B cell (primary cell): Measurements from ENCODE around the gene FURIN. TPM values are rescaled to one million over a fixed set of nuclear protein-coding genes. Genes with fewer than 3 reads are reported as not detected.

ENCODE experiments used
- ATAC-seq: fragments of 200-7000 bp; cut with Tn5 transposase; one replicate; pipeline ENCODE4 v1.10.0; 2021; ENCODE audit warnings: low read depth, mild to moderate bottlenecking, moderate number of reproducible peaks, moderate library complexity
- CTCF ChIA-PET: fragments of 350-600 bp; sonication (Branson Sonifier 250); formaldehyde crosslinking; loops from one replicate; lab custom pipeline; 2021; ENCODE audit warnings: antibody characterized with exemption, inconsistent platforms; lab: Charles Lee
- POLR2A ChIA-PET: fragments of 350-600 bp; sonication (Branson Sonifier 250); formaldehyde crosslinking; loops from one replicate; lab custom pipeline; 2021; ENCODE audit warnings: antibody characterized with exemption; lab: Charles Lee
- DNase-seq: peaks from one replicate; pipeline ENCODE4 v3.0.0; 2013
- H2AFZ ChIP-seq: 2 replicates; pipeline ENCODE4 v1.6.1; 2012; ENCODE audit warnings: mild to moderate bottlenecking, low read depth, low read length; ENCODE audit not compliant: insufficient read depth, poor library complexity, severe bottlenecking
- H3K27ac ChIP-seq, 2 donors: 1 replicate in 1 of 2; 2 replicates in 1 of 2; pipeline ENCODE4 v1.5.1; 2012 to 2013; ENCODE audit warnings: low read length in 2 of 2, mild to moderate bottlenecking in 2 of 2, moderate library complexity in 1 of 2
- H3K27me3 ChIP-seq, 4 experiments: fragments of 200-600 bp in 1 of 4; sonication (generic) in 1 of 4; replicated peaks in 1 of 4; 1 replicate in 2 of 4; 2 replicates in 2 of 4; pipeline versions ENCODE4 v1.6.1 to v1.7.0; 2013 to 2016; ENCODE audit warnings: low read length in 3 of 4, mild to moderate bottlenecking in 2 of 4, mixed read lengths in 1 of 4, moderate library complexity in 1 of 4; ENCODE audit not compliant: insufficient read depth in 4 of 4, control insufficient read depth in 3 of 4; ENCODE audit errors: control extremely low read depth in 1 of 4
- H3K36me3 ChIP-seq, 2 experiments: replicated peaks in 1 of 2; 1 replicate in 1 of 2; 2 replicates in 1 of 2; pipeline versions ENCODE4 v1.6.1 to v1.7.1; 2013; ENCODE audit warnings: low read length in 1 of 2; ENCODE audit not compliant: insufficient read depth in 2 of 2, control insufficient read depth in 1 of 2; ENCODE audit errors: control extremely low read depth in 1 of 2, extremely low read depth in 1 of 2
- H3K4me1 ChIP-seq, 2 donors: fragments of 200-600 bp in 1 of 2; sonication (generic) in 1 of 2; 1 replicate in 1 of 2; 2 replicates in 1 of 2; pipeline versions ENCODE4 v1.5.1 to v1.6.1; 2013 to 2017; ENCODE audit warnings: low read length in 2 of 2; ENCODE audit not compliant: control insufficient read depth in 2 of 2, insufficient read depth in 2 of 2
- H3K4me2 ChIP-seq: replicated peaks from 2 replicates; pipeline ENCODE3; 2012; ENCODE audit warnings: mild to moderate bottlenecking, low read depth, low read length; ENCODE audit not compliant: poor library complexity, severe bottlenecking
- H3K4me3 ChIP-seq, 5 experiments: fragments of 200-600 bp in 1 of 5; sonication (generic) in 1 of 5; 1 replicate in 3 of 5; 2 replicates in 2 of 5; pipeline versions ENCODE4 v1.5.1 to v1.7.0; 2011 to 2016; ENCODE audit warnings: low read length in 4 of 5, mild to moderate bottlenecking in 4 of 5, low read depth in 2 of 5, control low read depth in 1 of 5, moderate library complexity in 1 of 5; ENCODE audit not compliant: insufficient read depth in 1 of 5; ENCODE audit errors: control extremely low read depth in 1 of 5, extremely low read depth in 1 of 5
- H3K79me2 ChIP-seq: fragments of 200-600 bp; sonication (generic); one replicate; pipeline ENCODE4 v1.6.0; 2016; ENCODE audit warnings: low read length; ENCODE audit not compliant: control insufficient read depth, insufficient read depth
- H3K9ac ChIP-seq: fragments of 200-600 bp; sonication (generic); 2 replicates; pipeline ENCODE4 v1.6.1; 2017; ENCODE audit warnings: mild to moderate bottlenecking, low read length, moderate library complexity
- H3K9me3 ChIP-seq, 3 donors: one replicate each; pipeline versions ENCODE4 v1.6.1 to v1.7.1; 2013; ENCODE audit warnings: low read length in 2 of 3; ENCODE audit not compliant: control insufficient read depth in 2 of 3, insufficient read depth in 1 of 3; ENCODE audit errors: control extremely low read depth in 1 of 3
- H4K20me1 ChIP-seq: 2 replicates; pipeline ENCODE4 v1.6.0; 2012; ENCODE audit warnings: mild to moderate bottlenecking, low read length; ENCODE audit not compliant: insufficient read depth, control insufficient read depth, poor library complexity, severe bottlenecking
- H3K27ac Mint-ChIP-seq: one replicate; pipeline ENCODE4 v1.8.0; 2021; ENCODE audit warnings: mixed read lengths
- H3K27me3 Mint-ChIP-seq: one replicate; pipeline ENCODE4 v1.8.0; 2021; ENCODE audit warnings: mixed read lengths
- H3K4me1 Mint-ChIP-seq: one replicate; pipeline ENCODE4 v1.8.0; 2021; ENCODE audit warnings: mixed read lengths
- H3K4me3 Mint-ChIP-seq: one replicate; pipeline ENCODE4 v1.8.0; 2021; ENCODE audit warnings: mixed read lengths
- H3K9me3 Mint-ChIP-seq: one replicate; pipeline ENCODE4 v1.8.0; 2022; ENCODE audit warnings: mixed read lengths; ENCODE audit not compliant: insufficient read depth
- CTCF ChIP-seq: fragments of 200-600 bp; IDR thresholded peaks from one replicate; pipeline ENCODE4 v1.8.0; 2022; ENCODE audit warnings: antibody characterized with exemption, mild to moderate bottlenecking
- EZH2 ChIP-seq: IDR thresholded peaks from 2 replicates; pipeline ENCODE4 v1.6.1; 2012; ENCODE audit warnings: borderline replicate concordance, low read depth, mild to moderate bottlenecking, moderate library complexity, low read length; ENCODE audit not compliant: insufficient read depth, poor library complexity, severe bottlenecking
- WGBS: methylation state at CpG from one replicate; pipeline ENCODE4 v1.1.5; 2013; ENCODE audit warnings: missing lambda C conversion rate; ENCODE audit not compliant: insufficient coverage; 5-methylcytosine and 5-hydroxymethylcytosine counted together
- intact Hi-C: fragments of 100-400 bp; cut with micrococcal nuclease; formaldehyde crosslinking; loops from one replicate; pipeline ENCODE4 v1.10.0; 2022
- polyA plus RNA-seq: library from polyadenylated mRNA; depleted of rRNA; stranded (reverse); fragments of >200 nt; gene quantifications from 2 replicates; pipeline ENCODE4 v1.2.3, GENCODE V29; 2012
- total RNA-seq, 2 donors: library from RNA; stranded (reverse); fragments of 120-200 nt in 1 of 2; gene quantifications; 1 replicate in 1 of 2; 2 replicates in 1 of 2; pipeline versions ENCODE4 v1.2.3 to v1.2.4, GENCODE V29; 2013 to 2022

The FURIN gene
- total and polyA plus RNA-seq, 2 donors (not counting 1 experiment from before 2014, with no cell fraction given), result 31.6 to 66.7 TPM

GRCh38 chr15:90859234-90860131 is 8.9 kb upstream of the FURIN start:
- Histone ChIP-seq H3K4me2 (no peak overlapping the region), H3K9me3 (no peaks in the 10 kb centered on the region), H3K4me3 (no peak overlapping the region), H2AFZ (no peak overlapping the region), H3K36me3 (no peaks in the 10 kb centered on the region), H3K4me1 (peaks cover 37 to 48% of the 10 kb centered on the region in 2 donors), H3K79me2 (no peaks in the 10 kb centered on the region), H4K20me1 (no peaks in the 10 kb centered on the region), H3K27me3 (no peaks in the 10 kb centered on the region), H3K27ac (no peak overlapping the region), H3K9ac (no peak overlapping the region)
- Mint-ChIP-seq H3K4me3 (no peak overlapping the region), H3K27me3 (no peaks in the 10 kb centered on the region), H3K27ac (peak overlapping the region; percentile 79), H3K9me3 (no peaks in the 10 kb centered on the region), H3K4me1 (peaks cover 48% of the 10 kb centered on the region)
- ATAC-seq (no peak), DNase-seq (no peak)
- ChIA-PET POLR2A (interaction anchor here (0.6 to 0.8 kb wide), 4 partner anchors 41 to 76 kb away, joined by 3 to 6 read pairs (median 4); partner anchors contain the start of gene UNC45A), CTCF (interaction anchor here (1.0 to 1.4 kb wide), 3 partner anchors 15 to 211 kb away, joined by 3 to 4 read pairs (median 4); no protein-coding TSS in a partner anchor)
- TF ChIP-seq EZH2 (no peak), CTCF (no peak)
- intact Hi-C loops, result no loop called here
- WGBS, result 85% methylated on average over 7 of the region's 10 CpGs

GRCh38 chr15:90860450-90860849 is 7.9 kb upstream of the FURIN start:
- DNase-seq, result no peak
- Histone ChIP-seq H3K9ac (no peak overlapping the region), H3K9me3 (no peaks in the 10 kb centered on the region), H3K4me2 (no peak overlapping the region), H3K79me2 (no peaks in the 10 kb centered on the region), H4K20me1 (no peaks in the 10 kb centered on the region), H2AFZ (no peak overlapping the region), H3K27me3 (no peaks in the 10 kb centered on the region), H3K27ac (no peak overlapping the region), H3K4me1 (peaks cover 28 to 38% of the 10 kb centered on the region in 2 donors), H3K36me3 (no peaks in the 10 kb centered on the region), H3K4me3 (no peak overlapping the region)
- ChIA-PET CTCF (interaction anchor here (1.4 kb wide), 1 partner anchor 16 kb away, joined by 4 read pairs; no protein-coding TSS in a partner anchor), POLR2A (no interaction called here)
- Mint-ChIP-seq H3K9me3 (no peaks in the 10 kb centered on the region), H3K27me3 (no peaks in the 10 kb centered on the region), H3K27ac (no peak overlapping the region), H3K4me3 (no peak overlapping the region), H3K4me1 (peaks cover 38% of the 10 kb centered on the region)
- ATAC-seq, result no peak
- no peak for TF ChIP-seq CTCF
- no peak for TF ChIP-seq EZH2
- WGBS, result 100% methylated on average over 7 of the region's 7 CpGs
- intact Hi-C loops, result no loop called here
